Spinal cord (tissue), 10 donors: Measurements from ENCODE around the gene UBLCP1. TPM values are rescaled to one million over a fixed set of nuclear protein-coding genes. Genes with fewer than 3 reads are reported as not detected.
A peak's percentile ranks its signal among the peaks of the same experiment; 100 is the strongest.

Experiments used
- DNase-seq, 6 donors: peaks; one replicate each; pipeline versions ENCODE4 v3.0.0 to v3.0.0-alpha.2; 2013 to 2015; ENCODE audit warnings: low spot score in 6 of 6, low read depth in 4 of 6
- H3K27ac ChIP-seq: one replicate; pipeline ENCODE4 v1.5.1; 2013; ENCODE audit warnings: low read depth, low read length, control low read depth
- H3K27me3 ChIP-seq: one replicate; pipeline ENCODE4 v1.6.1; 2013; ENCODE audit warnings: low read length; ENCODE audit not compliant: control insufficient read depth, insufficient read depth
- H3K36me3 ChIP-seq: one replicate; pipeline ENCODE4 v1.6.1; 2013; ENCODE audit warnings: low read length; ENCODE audit not compliant: control insufficient read depth, insufficient read depth
- H3K4me1 ChIP-seq: one replicate; pipeline ENCODE4 v1.6.1; 2013; ENCODE audit warnings: low read length; ENCODE audit not compliant: control insufficient read depth, insufficient read depth
- H3K4me3 ChIP-seq: one replicate; pipeline ENCODE4 v1.5.1; 2013; ENCODE audit warnings: low read depth, low read length, control low read depth
- H3K9me3 ChIP-seq: one replicate; pipeline ENCODE4 v1.6.1; 2013; ENCODE audit warnings: low read length; ENCODE audit not compliant: control insufficient read depth, insufficient read depth
- WGBS: methylation state at CpG from one replicate; pipeline ENCODE4 v1.1.5; 2013; ENCODE audit warnings: missing lambda C conversion rate; ENCODE audit not compliant: insufficient coverage; 5-methylcytosine and 5-hydroxymethylcytosine counted together
- long read RNA-seq, 4 donors: transcript quantifications; one replicate each; lab custom pipeline, GENCODE V29; 2026
- polyA plus RNA-seq, 2 donors: library from polyadenylated mRNA; unstranded; fragments of 120-200 nt; gene quantifications; one replicate each; pipeline ENCODE4 v1.2.1, GENCODE V29; 2013; ENCODE audit not compliant: insufficient read length in 2 of 2
- total RNA-seq, 2 donors: library from RNA; depleted of rRNA in 1 of 2; stranded (reverse); fragments of 120-200 nt in 1 of 2; fragments of >200 nt in 1 of 2; gene quantifications; one replicate each; pipeline versions ENCODE4 v1.2.3 to v1.2.4, GENCODE V29; 2013 to 2014
- donor health status: healthy.

The UBLCP1 gene
- 10 to 100 TPM; 31.2 to 32.7 TPM for total RNA-seq
- polyA plus RNA-seq = 10 to 100 TPM; 49.1 to 67.0 TPM
- long read RNA-seq, donor 1, transcript UBLCP1-201 (11 exons, 2,392 nt) = major isoform, 16 of 76 reads
- long read RNA-seq, donor 1, partial matches to known transcripts = 59 of 76 reads
- long read RNA-seq, donor 1, other reads (novel, unspliced or antisense) = 0 of 76 reads
- long read RNA-seq, donor 2, transcript UBLCP1-201 (11 exons, 2,392 nt) = major isoform, 9 of 14 reads
- long read RNA-seq, donor 2, partial matches to known transcripts = 5 of 14 reads
- long read RNA-seq, donor 2, other reads (novel, unspliced or antisense) = 0 of 14 reads
- long read RNA-seq, donor 3, transcript UBLCP1-201 (11 exons, 2,392 nt) = major isoform, 5 of 22 reads
- long read RNA-seq, donor 3, partial matches to known transcripts = 17 of 22 reads
- long read RNA-seq, donor 3, other reads (novel, unspliced or antisense) = 0 of 22 reads
- long read RNA-seq, donor 4, transcript UBLCP1-201 (11 exons, 2,392 nt) = major isoform, 11 of 28 reads
- long read RNA-seq, donor 4, partial matches to known transcripts = 17 of 28 reads
- long read RNA-seq, donor 4, other reads (novel, unspliced or antisense) = 0 of 28 reads

- Histone ChIP-seq H3K36me3 (peaks cover 4% of the 10 kb centered on the region), H3K27ac (peak within 1 kb of the TSS; percentile 93), H3K4me1 (no peaks in the 10 kb centered on the region), H3K27me3 (no peaks in the 10 kb centered on the region), H3K9me3 (peaks cover 5% of the 10 kb centered on the region), H3K4me3 (peak within 1 kb of the TSS; percentile 92)
- WGBS = under 1% methylated on average over 54 of the region's 54 CpGs
- DNase-seq = peak; percentile 69 to 96 (median 84)
These were observed at the start of gene UBLCP1 for GRCh38 chr5:159262859-159263568. Gene UBLCP1 (plus strand): TSS chr5:159263290. CDS start chr5:159268916, 5,626 bp downstream.

- Histone ChIP-seq H3K9me3 (no peaks in the 10 kb centered on the region), H3K36me3 (no peaks in the 10 kb centered on the region), H3K4me3 (no peak overlapping the region), H3K27me3 (no peaks in the 10 kb centered on the region), H3K4me1 (peaks cover 3% of the 10 kb centered on the region), H3K27ac (no peak overlapping the region)
- no CpG with 5 or more reads among the region's 2 CpGs for WGBS
- no peak for DNase-seq
These were observed 48.4 kb upstream of the UBLCP1 start for GRCh38 chr5:159214486-159215271.

- Histone ChIP-seq H3K27ac (no peak overlapping the region), H3K4me3 (no peak overlapping the region), H3K4me1 (no peaks in the 10 kb centered on the region), H3K27me3 (no peaks in the 10 kb centered on the region), H3K36me3 (no peaks in the 10 kb centered on the region), H3K9me3 (no peaks in the 10 kb centered on the region)
- no peak for DNase-seq
- WGBS = no CpG with 5 or more reads among the region's 3 CpGs
These were observed 47.2 kb upstream of the UBLCP1 start for GRCh38 chr5:159215886-159216285.

GRCh38 chr5:159216454-159216853, 46.6 kb upstream of the UBLCP1 start:
- Histone ChIP-seq H3K4me3 (no peak overlapping the region), H3K9me3 (no peaks in the 10 kb centered on the region), H3K36me3 (no peaks in the 10 kb centered on the region), H3K4me1 (no peaks in the 10 kb centered on the region), H3K27me3 (no peaks in the 10 kb centered on the region), H3K27ac (no peak overlapping the region)
- DNase-seq = no peak
- 100% methylated on average over 1 of the region's 2 CpGs for WGBS

GRCh38 chr5:159217236-159217635, 45.9 kb upstream of the UBLCP1 start:
- no peak overlapping the region for H3K27ac ChIP-seq
- no peak for DNase-seq
- H3K27me3 ChIP-seq = no peaks in the 10 kb centered on the region
- H3K4me3 ChIP-seq = no peak overlapping the region
- H3K4me1 ChIP-seq = no peaks in the 10 kb centered on the region
- H3K36me3 ChIP-seq = no peaks in the 10 kb centered on the region
- WGBS = 60% methylated on average over 1 of the region's 2 CpGs
- no peaks in the 10 kb centered on the region for H3K9me3 ChIP-seq

GRCh38 chr5:159218595-159219023, 44.5 kb upstream of the UBLCP1 start:
- Histone ChIP-seq H3K4me1 (no peaks in the 10 kb centered on the region), H3K27ac (no peak overlapping the region), H3K27me3 (no peaks in the 10 kb centered on the region), H3K9me3 (no peaks in the 10 kb centered on the region), H3K36me3 (no peaks in the 10 kb centered on the region), H3K4me3 (no peak overlapping the region)
- DNase-seq = no peak
- WGBS = 80% methylated on average over 2 of the region's 2 CpGs

- WGBS = no CpG with 5 or more reads among the region's 5 CpGs
- Histone ChIP-seq H3K27ac (no peak overlapping the region), H3K27me3 (no peaks in the 10 kb centered on the region), H3K4me1 (no peaks in the 10 kb centered on the region), H3K4me3 (no peak overlapping the region), H3K36me3 (no peaks in the 10 kb centered on the region), H3K9me3 (no peaks in the 10 kb centered on the region)
- DNase-seq = no peak
These were observed 42.9 kb upstream of the UBLCP1 start for GRCh38 chr5:159220206-159220605.

GRCh38 chr5:159223469-159223868, 39.6 kb upstream of the UBLCP1 start:
- Histone ChIP-seq H3K4me3 (no peak overlapping the region), H3K4me1 (no peaks in the 10 kb centered on the region), H3K27me3 (no peaks in the 10 kb centered on the region), H3K27ac (no peak overlapping the region), H3K36me3 (no peaks in the 10 kb centered on the region), H3K9me3 (no peaks in the 10 kb centered on the region)
- WGBS = 80% methylated on average over 1 of the region's 3 CpGs
- no peak for DNase-seq

- no peak overlapping the region for H3K27ac ChIP-seq
- 86% methylated on average over 1 of the region's 2 CpGs for WGBS
- H3K9me3 ChIP-seq = no peaks in the 10 kb centered on the region
- no peaks in the 10 kb centered on the region for H3K4me1 ChIP-seq
- H3K4me3 ChIP-seq = no peak overlapping the region
- DNase-seq = no peak
- no peaks in the 10 kb centered on the region for H3K27me3 ChIP-seq
- no peaks in the 10 kb centered on the region for H3K36me3 ChIP-seq
These were observed 38.6 kb upstream of the UBLCP1 start for GRCh38 chr5:159224471-159224870.
